HepG2 (cell line): Measurements from ENCODE around the gene ZNF154. TPM values are rescaled to one million over a fixed set of nuclear protein-coding genes. Genes with fewer than 3 reads are reported as not detected.

Experiments used
- ATAC-seq: fragments of 200-7000 bp; cut with Tn5 transposase; 3 replicates; pipeline ENCODE4 v1.9.1; 2020; ENCODE audit warnings: mild to moderate bottlenecking, moderate library complexity
- BruUV-seq: library from RNA; stranded (reverse); fragments of 400-500 nt; replicated peaks from 2 replicates; lab custom pipeline; 2021; lab: Mats Ljungman, UMichigan
- CTCF ChIA-PET: fragments of 300-600 bp; formaldehyde crosslinking; extraction: SDS; loops from one replicate; lab custom pipeline; 2021; ENCODE audit warnings: low total read pairs, inconsistent platforms, low intra/inter-chr PET ratio; lab: Yijun Ruan, JAX
- POLR2A ChIA-PET: fragments of 350-600 bp; sonication (Branson Sonifier 250); formaldehyde crosslinking; loops from one replicate; lab custom pipeline; 2020; ENCODE audit warnings: antibody characterized with exemption, inconsistent platforms; lab: Yijun Ruan, JAX
- DNase-seq: peaks from one replicate; pipeline ENCODE4 v3.0.0-alpha.2; 2015; ENCODE audit warnings: low spot score
- FAIRE-seq: peaks from 3 replicates; lab custom pipeline; 2011; peaks lifted over from hg19 to GRCh38; lab: Jason Lieb, UNC
- H2AFZ ChIP-seq: one replicate; pipeline ENCODE4 v1.6.1; 2011; ENCODE audit warnings: low read length, inconsistent platforms
- H3K27ac ChIP-seq: fragments of 300-600 bp; 3 replicates; pipeline ENCODE4 v1.8.0; 2011; ENCODE audit warnings: mixed run types, mild to moderate bottlenecking, mixed read lengths, low read length, inconsistent platforms; ENCODE audit not compliant: insufficient read depth; ENCODE audit errors: extremely low read length
- H3K27me3 ChIP-seq, 2 experiments: fragments of 200-600 bp in 1 of 2; 2 replicates in 1 of 2; 3 replicates in 1 of 2; pipeline versions ENCODE4 v1.6.0 to v1.8.0; 2011; ENCODE audit warnings: low read length in 2 of 2, mild to moderate bottlenecking in 2 of 2, moderate library complexity in 2 of 2, inconsistent platforms in 1 of 2; ENCODE audit not compliant: insufficient read depth in 2 of 2, control insufficient read depth in 1 of 2
- H3K36me3 ChIP-seq, 2 experiments: fragments of 200-600 bp in 1 of 2; replicated peaks in 1 of 2; 2 replicates in 1 of 2; 3 replicates in 1 of 2; pipeline versions ENCODE4 v1.5.1 to v1.8.0; 2011; ENCODE audit warnings: low read length in 2 of 2, inconsistent platforms in 1 of 2; ENCODE audit not compliant: insufficient read depth in 2 of 2, control insufficient read depth in 1 of 2
- H3K4me1 ChIP-seq: 2 replicates; pipeline ENCODE4 v1.5.1; 2012; ENCODE audit warnings: low read length, inconsistent platforms; ENCODE audit not compliant: insufficient read depth
- H3K4me2 ChIP-seq: 2 replicates; pipeline ENCODE4 v1.6.0; 2011; ENCODE audit warnings: low read depth, low read length, inconsistent platforms
- H3K4me3 ChIP-seq, 3 experiments: fragments of 200-600 bp in 1 of 3; sonication (generic), shearing (Covaris generic) in 1 of 3; replicated peaks in 1 of 3; 2 replicates each; pipeline ENCODE4 v1.5.1; 2011 to 2016; ENCODE audit warnings: low read length in 3 of 3, inconsistent platforms in 2 of 3, low read depth in 2 of 3, mild to moderate bottlenecking in 2 of 3, control low read depth in 1 of 3, mixed read lengths in 1 of 3; ENCODE audit not compliant: insufficient read depth in 1 of 3
- H3K79me2 ChIP-seq: one replicate; pipeline ENCODE4 v1.6.1; 2011; ENCODE audit warnings: low read length, inconsistent platforms; ENCODE audit not compliant: insufficient read depth
- H3K9ac ChIP-seq: 2 replicates; pipeline ENCODE4 v1.6.0; 2011; ENCODE audit warnings: mild to moderate bottlenecking, low read depth, low read length, inconsistent platforms; ENCODE audit not compliant: insufficient read depth
- H3K9me3 ChIP-seq: 2 replicates; pipeline ENCODE4 v1.5.1; 2012; ENCODE audit warnings: mild to moderate bottlenecking, low read length
- H4K20me1 ChIP-seq: 2 replicates; pipeline ENCODE4 v1.6.0; 2011; ENCODE audit warnings: inconsistent platforms, mild to moderate bottlenecking, low read length, moderate library complexity; ENCODE audit not compliant: insufficient read depth
- HNRNPK ChIP-seq: fragments of 200-400 bp; formaldehyde crosslinking; IDR thresholded peaks from 2 replicates; pipeline ENCODE4 v1.6.1; 2018; ENCODE audit warnings: low read length, low read depth, moderate library complexity, mild to moderate bottlenecking; ENCODE audit not compliant: poor library complexity, severe bottlenecking
- NFIC ChIP-seq: IDR thresholded peaks from 2 replicates; pipeline ENCODE4 v1.6.1; 2012; ENCODE audit warnings: mild to moderate bottlenecking, low read length, inconsistent platforms
- RXRB ChIP-seq: IDR thresholded peaks from 2 replicates; pipeline ENCODE4 v1.6.1; 2016; ENCODE audit warnings: borderline replicate concordance, missing genetic modification reagents, missing compliant biosample characterization
- SMAD9 ChIP-seq: sonication (generic); formaldehyde crosslinking; IDR thresholded peaks from 2 replicates; pipeline ENCODE4 v1.5.1; 2020; ENCODE audit warnings: mild to moderate bottlenecking, missing genetic modification reagents
- STAG1 ChIP-seq: sonication (generic); formaldehyde crosslinking; IDR thresholded peaks from 2 replicates; pipeline ENCODE4 v1.4.0; 2020; ENCODE audit warnings: missing genetic modification reagents
- THAP11 ChIP-seq: IDR thresholded peaks from 2 replicates; pipeline ENCODE4 v1.6.1; 2016; ENCODE audit warnings: missing biosample characterization, missing genetic modification reagents
- ZFY ChIP-seq: sonication (generic); formaldehyde crosslinking; IDR thresholded peaks from 2 replicates; pipeline ENCODE4 v1.4.0; 2020; ENCODE audit warnings: missing genetic modification reagents
- ZKSCAN5 ChIP-seq: sonication (generic); formaldehyde crosslinking; IDR thresholded peaks from 2 replicates; pipeline ENCODE4 v1.5.1; 2020; ENCODE audit warnings: mild to moderate bottlenecking, missing genetic modification reagents
- ZNF251 ChIP-seq: sonication (generic); formaldehyde crosslinking; IDR thresholded peaks from 2 replicates; pipeline ENCODE4 v1.9.0; 2021; ENCODE audit warnings: mild to moderate bottlenecking, missing genetic modification reagents
- ZNF331 ChIP-seq: sonication (generic); formaldehyde crosslinking; IDR thresholded peaks from 2 replicates; pipeline ENCODE4 v1.4.0; 2020; ENCODE audit warnings: missing genetic modification reagents
- ZNF354B ChIP-seq: sonication (generic); formaldehyde crosslinking; IDR thresholded peaks from 2 replicates; pipeline ENCODE4 v1.8.0; 2022; ENCODE audit warnings: mild to moderate bottlenecking, missing genetic modification reagents
- ZNF607 ChIP-seq: sonication (generic); formaldehyde crosslinking; IDR thresholded peaks from 2 replicates; pipeline ENCODE4 v1.5.1; 2020; ENCODE audit warnings: missing genetic modification reagents, mild to moderate bottlenecking, borderline replicate concordance
- ZNF883 ChIP-seq: sonication (generic); formaldehyde crosslinking; IDR thresholded peaks from 2 replicates; pipeline ENCODE4 v1.5.1; 2020; ENCODE audit warnings: mild to moderate bottlenecking, missing genetic modification reagents; ENCODE audit errors: not compliant biosample characterization
- WGBS: methylation state at CpG from one replicate; pipeline ENCODE4 v1.1.6; 2017; ENCODE audit warnings: low lambda C conversion rate; 5-methylcytosine and 5-hydroxymethylcytosine counted together
- in situ Hi-C: cut with HindIII; loops from 2 replicates; pipeline ENCODE4 v1.10.0; 2017; ENCODE audit warnings: low pct_unique_long_range_greater_than_20kb; ENCODE audit not compliant: extremely low pct_ligation_motif_present
- intact Hi-C: fragments of 100-400 bp; cut with micrococcal nuclease; formaldehyde crosslinking; loops from one replicate; pipeline ENCODE4 v1.10.0; 2022; ENCODE audit not compliant: unreplicated experiment
- polyA plus RNA-seq, 8 experiments: library from polyadenylated mRNA; depleted of rRNA in 3 of 8; stranded (reverse) in 7 of 8; unstranded in 1 of 8; fragments of >200 nt; fragmentation: Illumina TruSeq in 4 of 8; extraction: Trizol in 4 of 8; gene quantifications; 2 replicates each; pipeline versions ENCODE4 v1.2.1 to v1.2.3, GENCODE V29; 2011 to 2016; ENCODE audit warnings: low read depth in 4 of 8, missing spikeins in 1 of 8, mixed read lengths in 1 of 8; ENCODE audit not compliant: insufficient read depth in 1 of 8
- total RNA-seq, 5 experiments: library from RNA; depleted of rRNA; stranded (reverse); fragments of >200 nt; fragmentation: Illumina TruSeq; extraction: Trizol; gene quantifications; 2 replicates each; pipeline ENCODE4 v1.2.3, GENCODE V29; 2016; ENCODE audit warnings: low read depth in 1 of 5
- TF ChIP-seq, protein P1 (sequence below): IDR thresholded peaks from 2 replicates; pipeline ENCODE4 v1.6.1; 2018; ENCODE audit warnings: missing genetic modification reagents, mild to moderate bottlenecking, missing compliant biosample characterization
- TF ChIP-seq, protein P2 (sequence below), 2 experiments: sonication (generic) in 1 of 2; formaldehyde crosslinking in 1 of 2; IDR thresholded peaks; 2 replicates each; pipeline versions ENCODE4 v1.4.0 to v1.6.1; 2018 to 2020; ENCODE audit warnings: missing genetic modification reagents in 2 of 2, borderline replicate concordance in 1 of 2, low read depth in 1 of 2, mild to moderate bottlenecking in 1 of 2, missing biosample characterization in 1 of 2

Gene ZNF154
- total and polyA plus RNA-seq, 2 of the 13 experiments (the other 11 are each of a cell fraction or from before 2014, with no cell fraction given), result not detected

DNA sequence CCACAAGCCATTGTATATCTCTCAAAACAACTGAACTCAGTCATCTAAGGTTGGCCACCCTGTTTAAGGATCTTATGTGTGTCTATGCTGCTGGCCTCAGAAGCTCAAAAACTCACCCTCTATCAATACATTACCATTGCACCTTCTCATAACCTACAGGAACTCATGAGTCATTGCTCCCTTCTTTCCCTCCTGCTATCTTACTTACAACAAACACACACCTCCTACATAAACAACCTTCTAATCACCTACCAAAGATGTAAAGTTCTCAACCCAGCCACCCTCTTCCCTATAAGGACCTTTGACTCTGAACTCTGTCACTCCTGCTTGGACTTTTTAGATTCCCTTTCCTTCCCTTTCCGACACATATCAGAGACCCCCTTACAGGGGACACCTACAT, 53.6 kb downstream of the ZNF154 start (continued):
- no peak for TF ChIP-seq ZNF354B (CRISPR knock-in tag)
- TF ChIP-seq, all 625 proteins: peak for 0

DNA sequence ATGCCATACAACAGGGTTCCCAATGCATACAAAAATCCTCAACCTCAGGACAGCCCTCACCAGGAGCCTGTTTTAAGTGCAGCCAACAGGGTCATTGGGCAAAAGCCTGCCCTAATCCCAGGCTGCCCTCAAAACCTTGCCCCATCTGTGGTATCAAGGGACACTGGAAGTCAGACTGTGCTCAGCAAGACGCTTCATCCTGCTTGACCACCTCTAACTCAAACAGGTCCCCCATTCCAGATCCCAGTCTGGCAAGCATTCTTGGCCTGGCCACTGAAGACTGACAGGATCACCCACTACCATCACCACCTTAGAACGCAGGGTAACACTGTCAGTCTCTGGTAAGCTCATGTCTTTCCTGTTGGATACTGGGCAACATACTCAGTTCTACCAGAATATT, 55.3 kb downstream of the ZNF154 start:
- no peak overlapping the region for H2AFZ ChIP-seq
- no peaks in the 10 kb centered on the region for H4K20me1 ChIP-seq
- no peak overlapping the region for H3K9ac ChIP-seq
- no peaks in the 10 kb centered on the region for H3K27me3 ChIP-seq
- H3K36me3 ChIP-seq, result no peaks in the 10 kb centered on the region
- no TSS peak for BruUV-seq
- no peak overlapping the region for H3K27ac ChIP-seq
- no peak overlapping the region for H3K4me3 ChIP-seq
- H3K4me2 ChIP-seq, result no peak overlapping the region
- ATAC-seq (no peak), FAIRE-seq (no peak), DNase-seq (no peak)
- 0 out of 2 replicates have a peak, but pooled peaks cover 8% of the 10 kb centered on the region for H3K9me3 ChIP-seq
- no peak for TF ChIP-seq ZNF251 (CRISPR knock-in tag)
- TF ChIP-seq ZNF331 (CRISPR knock-in tag), result peak; percentile 99
- no peak for TF ChIP-seq ZKSCAN5
- intact Hi-C loops (no loop called here), in situ Hi-C loops (no loop called here)
- H3K4me1 ChIP-seq, result peaks cover 43% of the 10 kb centered on the region
- ChIA-PET POLR2A (no interaction called here), CTCF (no interaction called here)
- H3K79me2 ChIP-seq, result no peaks in the 10 kb centered on the region
- 76% methylated on average over 2 of the region's 2 CpGs for WGBS

- H2AFZ ChIP-seq, result peak overlapping the region; percentile 92
- H3K4me1 ChIP-seq, result peaks cover 43% of the 10 kb centered on the region
- no peaks in the 10 kb centered on the region for H4K20me1 ChIP-seq
- CTCF ChIA-PET, result no interaction called here
- in situ Hi-C loops, result no loop called here
- H3K27me3 ChIP-seq, result no peaks in the 10 kb centered on the region
- intact Hi-C loops, result no loop called here
- 6% methylated on average over 6 of the region's 6 CpGs for WGBS
- no peaks in the 10 kb centered on the region for H3K36me3 ChIP-seq
- BruUV-seq, result TSS peak; percentile 73
- H3K79me2 ChIP-seq, result no peaks in the 10 kb centered on the region
- POLR2A ChIA-PET, result interaction anchor here (1.0 to 2.4 kb wide), 3 partner anchors 13 to 30 kb away, joined by 9 to 19 read pairs (median 11); partner anchors contain the start of genes ZNF211 and ZNF551
- no peak for DNase-seq
- FAIRE-seq, result peak; percentile 4
- peak overlapping the region; percentile 65 for H3K27ac ChIP-seq
- H3K9me3 ChIP-seq, result 0 out of 2 replicates have a peak, but pooled peaks cover 8% of the 10 kb centered on the region
- peak overlapping the region; percentile 78 for H3K4me2 ChIP-seq
- H3K4me3 ChIP-seq, result peak overlapping the region; percentile 52 to 69 (median 61)
- peak; percentile 75 for ATAC-seq
- H3K9ac ChIP-seq, result peak overlapping the region; percentile 71
- TF ChIP-seq RXRB (CRISPR knock-in tag) (0 out of 2 replicates have a peak, but pooled peaks have one; percentile 2), ZFY (CRISPR knock-in tag) (peak; percentile 5; the same call in 1 of the 2 replicates), NFIC (no peak), STAG1 (CRISPR knock-in tag) (peak; percentile 22; the same call in 1 of the 2 replicates), HNRNPK (no peak), ZNF883 (CRISPR knock-in tag) (no peak), THAP11 (CRISPR knock-in tag) (0 out of 2 replicates have a peak, but pooled peaks have one; percentile 58), ZNF607 (CRISPR knock-in tag) (0 out of 2 replicates have a peak, but pooled peaks have one; percentile 10), SMAD9 (CRISPR knock-in tag) (no peak)
- TF ChIP-seq, protein P1, sequence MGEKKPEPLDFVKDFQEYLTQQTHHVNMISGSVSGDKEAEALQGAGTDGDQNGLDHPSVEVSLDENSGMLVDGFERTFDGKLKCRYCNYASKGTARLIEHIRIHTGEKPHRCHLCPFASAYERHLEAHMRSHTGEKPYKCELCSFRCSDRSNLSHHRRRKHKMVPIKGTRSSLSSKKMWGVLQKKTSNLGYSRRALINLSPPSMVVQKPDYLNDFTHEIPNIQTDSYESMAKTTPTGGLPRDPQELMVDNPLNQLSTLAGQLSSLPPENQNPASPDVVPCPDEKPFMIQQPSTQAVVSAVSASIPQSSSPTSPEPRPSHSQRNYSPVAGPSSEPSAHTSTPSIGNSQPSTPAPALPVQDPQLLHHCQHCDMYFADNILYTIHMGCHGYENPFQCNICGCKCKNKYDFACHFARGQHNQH (CRISPR knock-in tag), result 0 out of 2 replicates have a peak, but pooled peaks have one; percentile 12
- TF ChIP-seq, protein P2, sequence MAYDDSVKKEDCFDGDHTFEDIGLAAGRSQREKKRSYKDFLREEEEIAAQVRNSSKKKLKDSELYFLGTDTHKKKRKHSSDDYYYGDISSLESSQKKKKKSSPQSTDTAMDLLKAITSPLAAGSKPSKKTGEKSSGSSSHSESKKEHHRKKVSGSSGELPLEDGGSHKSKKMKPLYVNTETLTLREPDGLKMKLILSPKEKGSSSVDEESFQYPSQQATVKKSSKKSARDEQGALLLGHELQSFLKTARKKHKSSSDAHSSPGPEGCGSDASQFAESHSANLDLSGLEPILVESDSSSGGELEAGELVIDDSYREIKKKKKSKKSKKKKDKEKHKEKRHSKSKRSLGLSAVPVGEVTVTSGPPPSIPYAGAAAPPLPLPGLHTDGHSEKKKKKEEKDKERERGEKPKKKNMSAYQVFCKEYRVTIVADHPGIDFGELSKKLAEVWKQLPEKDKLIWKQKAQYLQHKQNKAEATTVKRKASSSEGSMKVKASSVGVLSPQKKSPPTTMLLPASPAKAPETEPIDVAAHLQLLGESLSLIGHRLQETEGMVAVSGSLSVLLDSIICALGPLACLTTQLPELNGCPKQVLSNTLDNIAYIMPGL (CRISPR knock-in tag; IDR thresholded peaks at IDR 0.05; ENCODE audit: borderline replicate concordance in 1 of 2, low read depth in 1 of 2), result peak; percentile 30 to 55; a peak in 2 of 4 replicates
Observed at GRCh38 chr19:57651654-57651996, 57.4 kb downstream of the ZNF154 start.
